Left kidney (tissue), 2 donors: ENCODE data around the gene CLEC2D. TPM values are rescaled to one million over a fixed set of nuclear protein-coding genes. Genes with fewer than 3 reads are reported as not detected.
"Not testable (repeated sequence)": the region's sequence is repeated elsewhere in the genome, so short reads cannot be mapped to it uniquely, and the experiment has no call there.

Experiments
- DNase-seq: peaks from one replicate; pipeline ENCODE4 v3.0.0-alpha.2; 2013
- polyA plus RNA-seq: library from polyadenylated mRNA; unstranded; fragments of 120-200 nt; gene quantifications from one replicate; pipeline ENCODE4 v1.2.1, GENCODE V29; 2013; ENCODE audit not compliant: insufficient read length

CLEC2D gene
- polyA plus RNA-seq, 1 donor, result 30.5 TPM

- no peak for DNase-seq
Measured at GRCh38 chr12:9699898-9700605, 30.5 kb downstream of the CLEC2D start.

GRCh38 chr12:9700606-9700956, 31.1 kb downstream of the CLEC2D start:
- DNase-seq, result no peak

- DNase-seq, result no peak
Measured at GRCh38 chr12:9701380-9702154, 32.1 kb downstream of the CLEC2D start.

GRCh38 chr12:9702255-9702654, 32.7 kb downstream of the CLEC2D start:
- no peak for DNase-seq

- DNase-seq, result not testable (repeated sequence)
Measured at GRCh38 chr12:9704561-9704960, 35.0 kb downstream of the CLEC2D start.

GRCh38 chr12:9706086-9706685, 36.7 kb downstream of the CLEC2D start:
- DNase-seq, result no peak

GRCh38 chr12:9707356-9707755, 37.8 kb downstream of the CLEC2D start:
- no peak for DNase-seq

- DNase-seq, result no peak
Measured at GRCh38 chr12:9707864-9708808, 38.6 kb downstream of the CLEC2D start.

- no peak for DNase-seq
Measured at GRCh38 chr12:9708853-9709252, 39.3 kb downstream of the CLEC2D start.

- DNase-seq, result no peak
Measured at GRCh38 chr12:9710584-9711375, 41.3 kb downstream of the CLEC2D start.

GRCh38 chr12:9711664-9712063, 42.2 kb downstream of the CLEC2D start:
- no peak for DNase-seq

GRCh38 chr12:9713032-9713558, 43.6 kb downstream of the CLEC2D start:
- DNase-seq, result not testable (repeated sequence)

- no peak for DNase-seq
Measured at GRCh38 chr12:9717070-9717925, 47.8 kb downstream of the CLEC2D start.

- no peak for DNase-seq
Measured at GRCh38 chr12:9718968-9719367, 49.5 kb downstream of the CLEC2D start.

GRCh38 chr12:9719790-9720189, 50.3 kb downstream of the CLEC2D start:
- DNase-seq, result no peak

- no peak for DNase-seq
Measured at GRCh38 chr12:9721394-9722092, 52.0 kb downstream of the CLEC2D start.

- DNase-seq, result no peak
Measured at GRCh38 chr12:9724023-9724422, 54.5 kb downstream of the CLEC2D start.

GRCh38 chr12:9725213-9725870, 55.8 kb downstream of the CLEC2D start:
- no peak for DNase-seq

- DNase-seq, result no peak
Measured at GRCh38 chr12:9727813-9728212, 58.3 kb downstream of the CLEC2D start.
